Activated CD4-positive, alpha-beta T cell treated with anti-CD3 and anti-CD28 coated beads, Interleukin-2, amount 10 ng/mL, durations not matched to agents 24 days and 14 days (primary cell): ENCODE results near the gene SSU72. TPM values are rescaled to one million over a fixed set of nuclear protein-coding genes. Genes with fewer than 3 reads are reported as not detected.
"Not testable (repeated sequence)": the region's sequence is repeated elsewhere in the genome, so short reads cannot be mapped to it uniquely, and the experiment has no call there.

Experiments
- DNase-seq: peaks from one replicate; pipeline ENCODE4 v3.0.0; 2022
- H3K27ac Mint-ChIP-seq: one replicate; pipeline ENCODE4 v1.8.0; 2022; ENCODE audit warnings: mild to moderate bottlenecking, mixed read lengths
- H3K27me3 Mint-ChIP-seq: one replicate; pipeline ENCODE4 v1.8.0; 2022; ENCODE audit warnings: mixed read lengths
- H3K36me3 Mint-ChIP-seq: one replicate; pipeline ENCODE4 v1.8.0; 2022; ENCODE audit warnings: low read depth, mild to moderate bottlenecking, mixed read lengths
- H3K4me1 Mint-ChIP-seq: one replicate; pipeline ENCODE4 v1.8.0; 2021; ENCODE audit warnings: mixed read lengths
- H3K4me3 Mint-ChIP-seq: one replicate; pipeline ENCODE4 v1.8.0; 2022; ENCODE audit warnings: mild to moderate bottlenecking, moderate library complexity, mixed read lengths
- H3K9me3 Mint-ChIP-seq: one replicate; pipeline ENCODE4 v1.8.0; 2021; ENCODE audit warnings: mixed read lengths
- intact Hi-C: fragments of 100-400 bp; cut with micrococcal nuclease; formaldehyde crosslinking; loops from one replicate; pipeline ENCODE4 v1.15.1; 2023
- total RNA-seq: library from RNA; stranded (reverse); gene quantifications from 2 replicates; pipeline ENCODE4 v1.2.3, GENCODE V29; 2022

SSU72 gene
- total RNA-seq, 1 donor from 2014 or later = 134 TPM

DNA sequence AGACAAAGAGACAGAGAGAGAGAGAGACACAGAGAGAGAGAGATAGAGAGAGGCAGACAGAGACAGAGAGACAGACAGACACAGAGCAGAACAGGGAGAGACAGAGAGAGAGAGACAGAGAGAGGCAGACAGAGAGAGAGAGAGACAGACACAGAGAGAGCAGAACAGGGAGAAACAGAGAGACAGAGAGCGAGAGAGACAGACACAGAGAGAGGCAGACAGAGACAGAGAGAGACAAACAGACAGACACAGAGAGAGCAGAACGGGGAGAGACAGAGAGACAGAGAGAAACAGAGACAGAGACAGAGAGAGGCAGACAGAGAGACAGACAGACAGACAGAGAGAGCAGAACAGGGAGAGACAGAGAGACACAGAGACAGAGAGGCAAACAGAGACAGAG is 20.7 kb upstream of the SSU72 start:
- DNase-seq, H3K4me1 Mint-ChIP-seq, H3K27ac Mint-ChIP-seq, H3K27me3 Mint-ChIP-seq, H3K4me3 Mint-ChIP-seq, H3K9me3 Mint-ChIP-seq, H3K36me3 Mint-ChIP-seq, intact Hi-C loops: not testable (repeated sequence)

DNA sequence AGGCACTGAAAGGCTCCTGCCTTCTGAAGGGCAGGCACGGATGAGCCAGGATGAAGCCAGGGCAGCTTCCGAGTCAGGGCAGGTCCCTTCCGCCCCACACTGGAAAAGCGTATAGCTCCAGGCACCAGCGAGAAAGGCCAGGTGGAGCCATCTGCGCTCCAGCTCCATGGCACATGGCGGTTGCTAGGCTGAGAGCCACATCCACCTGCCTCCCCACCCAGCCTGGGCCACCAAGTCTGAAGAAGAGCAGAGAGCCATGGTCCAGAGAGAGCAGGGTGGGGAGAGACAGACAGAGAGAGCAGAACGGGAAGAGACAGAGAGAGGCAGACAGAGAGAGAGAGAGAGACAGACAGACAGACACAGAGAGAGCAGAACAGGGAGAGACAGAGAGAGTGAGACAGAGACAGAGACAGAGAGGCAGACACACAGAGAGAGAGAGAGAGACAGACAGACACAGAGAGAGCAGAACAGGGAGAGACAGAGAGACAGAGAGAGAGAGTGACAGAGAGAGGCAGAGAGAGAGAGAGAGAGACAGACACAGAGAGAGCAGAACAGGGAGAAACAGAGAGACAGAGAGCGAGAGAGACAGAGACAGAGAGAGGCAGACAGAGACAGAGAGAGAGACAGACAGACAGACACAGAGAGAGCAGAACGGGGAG is 20.1 kb upstream of the SSU72 start:
- DNase-seq = peak; percentile 56
- Mint-ChIP-seq H3K4me3 (no peak overlapping the region), H3K4me1 (peaks cover 7% of the 10 kb centered on the region), H3K9me3 (no peaks in the 10 kb centered on the region), H3K36me3 (no peaks in the 10 kb centered on the region), H3K27me3 (peaks cover 9% of the 10 kb centered on the region), H3K27ac (no peak overlapping the region)
- intact Hi-C loops = no loop called here

DNA sequence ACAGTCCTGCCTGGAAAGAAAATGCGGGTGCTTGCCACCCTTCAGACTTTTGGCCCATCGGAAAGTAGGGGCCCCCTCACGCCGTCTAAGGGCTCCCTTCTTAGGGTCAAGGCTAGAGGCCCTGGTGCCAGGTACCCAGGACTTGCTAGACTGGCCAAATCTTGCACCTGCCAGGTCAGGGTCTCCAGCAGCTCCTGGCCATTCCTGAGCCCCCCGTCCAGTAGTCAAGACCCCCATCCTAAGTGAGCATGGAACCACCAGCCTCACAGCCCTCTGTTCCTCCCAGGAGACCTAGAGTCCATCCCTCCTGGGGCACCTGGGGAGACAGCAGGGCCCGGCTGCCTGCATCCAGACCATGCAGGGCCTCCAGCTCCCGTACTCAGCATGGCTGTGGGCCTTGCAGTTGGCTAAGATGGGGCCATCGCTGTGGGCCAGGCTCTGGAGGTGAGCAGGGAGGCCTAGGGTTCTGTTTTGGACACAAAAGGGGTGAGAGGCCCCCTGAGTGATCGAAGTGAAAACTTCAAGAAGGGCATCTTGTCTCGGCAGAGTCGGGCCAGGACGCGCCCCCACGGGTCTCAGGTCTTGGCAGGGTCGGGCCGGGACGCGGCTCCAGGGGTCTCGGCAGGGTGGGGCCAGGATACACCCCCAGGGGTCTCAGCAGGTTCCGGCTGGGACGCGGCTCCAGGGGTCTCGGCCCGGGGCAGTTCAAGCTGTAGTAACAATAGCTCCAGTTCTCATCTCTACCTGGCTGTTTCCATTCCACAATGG is 19.4 kb upstream of the SSU72 start:
- H3K36me3 Mint-ChIP-seq = no peaks in the 10 kb centered on the region
- H3K9me3 Mint-ChIP-seq = no peaks in the 10 kb centered on the region
- no peak for DNase-seq
- H3K4me1 Mint-ChIP-seq = peaks cover 7% of the 10 kb centered on the region
- H3K27ac Mint-ChIP-seq = no peak overlapping the region
- H3K4me3 Mint-ChIP-seq = no peak overlapping the region
- peaks cover 8% of the 10 kb centered on the region for H3K27me3 Mint-ChIP-seq
- intact Hi-C loops = no loop called here

DNA sequence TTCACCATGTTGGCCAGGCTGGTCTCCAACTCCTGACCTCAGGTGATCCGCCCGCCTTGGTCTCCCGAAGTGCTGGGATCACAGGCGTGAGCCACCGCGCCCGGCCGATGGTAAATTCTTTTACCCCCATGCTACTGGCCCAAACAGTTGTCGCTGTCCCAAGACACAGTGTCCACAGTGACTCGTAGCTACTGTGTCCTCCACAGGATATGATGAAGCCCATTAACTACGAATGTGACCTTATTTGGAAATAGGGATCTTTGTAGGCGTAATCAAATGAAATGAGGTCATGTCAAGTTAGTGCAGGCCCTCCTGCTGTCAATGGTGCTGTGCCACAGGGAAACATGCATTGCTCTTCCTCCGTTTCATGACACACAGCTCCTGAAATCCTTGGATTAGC is 16.8 kb upstream of the SSU72 start:
- Mint-ChIP-seq H3K36me3 (no peaks in the 10 kb centered on the region), H3K4me3 (no peak overlapping the region)
- intact Hi-C loops = no loop called here

DNA sequence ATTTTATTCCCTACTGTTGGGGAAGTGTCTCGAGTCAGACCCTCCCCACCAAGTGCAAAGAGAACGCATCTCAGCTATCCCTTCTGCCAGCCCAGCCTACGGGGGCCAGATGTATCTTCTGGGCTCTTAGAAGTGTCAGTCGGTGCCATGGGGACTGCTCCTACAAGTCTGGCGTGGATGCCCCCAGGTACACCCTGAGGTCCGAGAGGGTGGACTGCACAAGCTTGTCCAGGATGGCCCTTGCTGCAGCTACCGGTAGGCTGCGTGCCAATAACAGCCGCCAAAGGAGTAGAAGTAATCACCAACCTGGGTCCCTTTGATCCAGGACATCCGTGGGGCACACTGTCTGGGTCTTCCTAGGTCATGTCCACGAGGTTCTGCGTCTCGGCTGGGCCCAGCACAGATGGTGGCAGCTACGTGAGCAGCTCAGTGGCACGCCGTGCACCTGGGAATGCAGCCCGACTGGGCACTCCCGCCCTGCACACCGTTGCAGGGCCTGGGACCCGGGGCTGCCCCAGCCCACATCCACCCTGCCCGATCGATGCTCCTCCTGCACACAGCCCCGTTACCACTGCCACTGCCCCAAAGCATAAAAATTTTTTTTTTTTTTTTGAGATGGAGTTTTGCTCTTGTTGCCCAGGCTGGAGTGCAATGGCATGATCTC is 8.8 kb upstream of the SSU72 start:
- Mint-ChIP-seq H3K9me3 (no peaks in the 10 kb centered on the region), H3K27ac (no peak overlapping the region), H3K36me3 (no peaks in the 10 kb centered on the region), H3K27me3 (peaks cover 13% of the 10 kb centered on the region), H3K4me3 (no peak overlapping the region), H3K4me1 (peaks cover 3% of the 10 kb centered on the region)
- intact Hi-C loops = no loop called here
- DNase-seq = peak; percentile 54

More for the DNA sequence above, 16.8 kb upstream of the SSU72 start:
- Mint-ChIP-seq H3K27ac (no peak overlapping the region), H3K9me3 (no peaks in the 10 kb centered on the region), H3K4me1 (no peaks in the 10 kb centered on the region), H3K27me3 (no peaks in the 10 kb centered on the region)
- no peak for DNase-seq

DNA sequence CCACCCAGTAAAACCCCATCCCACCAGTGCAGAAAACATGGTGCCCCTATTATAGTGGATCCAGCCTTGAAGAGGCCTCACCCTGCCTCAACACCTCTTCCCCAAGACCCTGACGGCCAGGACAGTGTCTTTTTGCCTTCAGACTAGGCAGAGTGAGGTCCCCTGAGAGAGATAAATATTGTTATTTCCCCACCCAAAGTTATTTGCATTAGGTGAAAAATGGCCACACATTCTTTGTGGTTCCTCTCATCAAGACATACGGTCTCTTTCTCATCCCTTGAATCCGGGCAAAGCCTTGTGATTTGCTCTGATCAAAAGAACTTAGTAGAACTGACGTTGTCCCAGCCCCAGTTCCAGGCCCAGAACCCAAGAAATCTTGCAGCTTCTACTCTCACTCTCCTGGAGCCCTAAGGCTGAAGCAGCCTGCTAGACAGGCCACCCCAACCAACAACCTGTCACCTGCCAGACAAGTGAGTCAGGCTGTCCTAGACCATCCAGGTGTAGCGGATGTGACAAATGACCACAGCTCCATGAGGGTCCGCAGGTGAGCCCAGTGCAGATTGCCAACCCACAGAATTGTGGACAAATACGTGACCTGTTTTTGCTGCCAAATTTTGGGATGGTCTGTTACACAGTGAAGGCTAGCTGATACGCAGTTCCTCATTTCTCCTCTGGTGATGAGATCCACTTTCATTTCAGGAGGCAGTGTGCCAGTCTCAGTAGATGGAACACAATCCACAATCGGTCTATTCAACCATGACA is 8.1 kb upstream of the SSU72 start:
- intact Hi-C loops = no loop called here
- Mint-ChIP-seq H3K27ac (no peak overlapping the region), H3K4me3 (no peak overlapping the region), H3K9me3 (no peaks in the 10 kb centered on the region), H3K4me1 (peaks cover 3% of the 10 kb centered on the region), H3K36me3 (no peaks in the 10 kb centered on the region), H3K27me3 (peaks cover 13% of the 10 kb centered on the region)
- no peak for DNase-seq

DNA sequence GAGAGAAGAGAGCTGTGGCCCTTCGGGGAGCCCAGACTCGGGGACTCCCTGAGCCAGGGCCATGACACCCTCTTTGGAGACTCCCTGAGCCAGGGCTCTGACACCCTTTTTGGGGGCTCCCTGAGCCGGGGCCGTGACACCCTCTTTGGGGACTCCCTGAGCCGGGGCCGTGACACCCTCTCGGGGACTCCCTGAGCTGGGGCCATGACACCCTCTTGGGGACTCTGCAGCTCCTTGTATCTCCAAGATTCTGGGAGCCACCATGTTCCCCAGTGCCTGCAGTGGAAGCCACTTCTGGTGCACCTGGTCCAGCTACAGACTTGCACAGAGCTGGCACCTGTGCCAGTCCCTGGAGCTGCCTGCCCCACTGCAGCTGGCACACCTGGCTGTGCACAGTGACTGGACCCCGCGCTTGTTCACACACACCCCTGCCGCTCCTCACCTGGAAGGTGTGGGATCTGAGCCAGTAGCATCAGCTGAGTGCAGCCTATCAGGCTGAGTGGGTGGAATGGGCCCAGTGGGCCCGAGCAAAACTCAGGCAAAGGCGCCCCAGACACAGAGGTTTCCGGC is 3.8 kb upstream of the SSU72 start:
- peaks cover 4% of the 10 kb centered on the region for H3K36me3 Mint-ChIP-seq

DNA sequence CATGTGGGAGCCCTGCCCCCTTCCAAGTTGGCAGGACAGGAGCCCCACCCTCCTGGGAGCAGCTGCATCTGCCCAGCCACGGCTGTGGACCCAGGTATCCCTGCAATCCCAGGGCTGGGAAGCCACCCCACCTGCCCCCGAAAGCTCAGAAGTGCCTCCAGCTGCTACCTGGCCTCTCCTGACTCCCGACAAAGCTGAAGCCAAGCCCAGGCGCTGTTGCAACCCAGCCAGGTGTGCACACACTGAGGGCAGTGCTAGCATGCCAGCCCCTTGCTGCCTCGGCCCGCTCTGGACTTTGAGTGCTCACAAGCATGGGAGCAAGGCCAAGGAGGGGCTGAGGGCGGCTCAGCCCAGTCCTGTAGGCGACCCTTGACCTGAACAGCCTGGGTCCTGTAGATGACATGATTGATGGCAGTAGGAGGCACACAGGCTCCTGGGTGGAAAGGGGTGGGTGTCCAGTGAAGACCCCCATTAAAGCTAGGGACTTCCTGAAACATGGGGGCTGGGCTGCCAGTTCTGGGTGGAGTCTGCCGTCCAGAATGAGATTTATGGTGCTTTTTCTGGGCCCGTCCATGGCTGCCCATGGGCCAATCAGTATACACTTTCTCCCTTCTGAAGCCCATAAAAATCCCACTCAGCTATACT is 2.8 kb upstream of the SSU72 start:
- intact Hi-C loops = no loop called here
- Mint-ChIP-seq H3K36me3 (peaks cover 9% of the 10 kb centered on the region), H3K27ac (no peak overlapping the region), H3K4me3 (no peak overlapping the region), H3K27me3 (peaks cover 15% of the 10 kb centered on the region), H3K4me1 (peaks cover 14% of the 10 kb centered on the region), H3K9me3 (no peaks in the 10 kb centered on the region)
- DNase-seq = no peak

More for the DNA sequence above, 3.8 kb upstream of the SSU72 start:
- Mint-ChIP-seq H3K27me3 (peaks cover 15% of the 10 kb centered on the region), H3K27ac (no peak overlapping the region), H3K9me3 (no peaks in the 10 kb centered on the region), H3K4me1 (peaks cover 10% of the 10 kb centered on the region), H3K4me3 (no peak overlapping the region)
- intact Hi-C loops = no loop called here
- DNase-seq = no peak

DNA sequence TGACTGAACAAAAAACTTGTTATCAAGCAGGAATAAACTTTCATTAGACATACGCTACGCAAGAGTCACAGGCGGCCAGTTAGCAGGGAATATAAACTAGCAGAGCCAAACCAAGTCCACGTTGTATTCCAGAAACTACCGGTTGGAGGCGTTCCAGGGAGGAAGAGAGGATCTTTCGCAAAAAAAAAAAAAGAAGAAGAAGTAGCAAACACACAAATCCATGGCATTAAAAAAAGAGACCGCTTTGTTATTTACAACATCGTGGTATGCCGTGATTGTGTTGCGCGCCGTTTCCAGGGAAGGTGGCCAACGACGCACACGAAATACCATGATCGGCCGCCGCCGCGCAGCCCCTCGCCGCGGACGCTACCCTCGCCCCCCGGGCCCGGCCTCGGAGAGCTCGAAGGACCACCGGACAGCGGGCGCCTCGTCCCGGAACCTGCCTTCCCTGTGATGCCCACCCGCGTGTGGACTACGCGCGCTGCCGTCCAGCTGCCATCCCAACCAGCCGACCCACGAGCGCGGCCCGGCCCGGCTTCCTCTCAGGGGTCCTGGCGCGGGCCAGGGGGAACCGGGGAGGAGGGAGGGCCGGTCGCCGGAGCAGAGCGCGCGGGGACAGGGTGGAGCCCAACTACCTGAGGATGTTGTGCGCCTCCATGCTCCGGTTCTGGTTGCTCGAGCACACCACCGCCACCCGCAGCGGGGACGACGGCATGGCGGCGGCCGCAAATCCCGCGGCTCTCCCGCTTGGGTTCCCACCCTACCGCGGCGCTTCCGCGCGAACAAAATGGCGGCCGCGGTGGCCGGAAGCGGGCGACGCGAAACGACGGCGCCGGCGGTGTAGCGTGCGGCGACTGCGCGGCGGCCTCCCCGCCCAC is 581 bp downstream of the SSU72 start:
- Mint-ChIP-seq H3K4me1 (peaks cover 30% of the 10 kb centered on the region), H3K4me3 (peak overlapping the region; percentile 95), H3K36me3 (peaks cover 19% of the 10 kb centered on the region), H3K9me3 (no peaks in the 10 kb centered on the region), H3K27ac (peak overlapping the region; percentile 99), H3K27me3 (peaks cover 2% of the 10 kb centered on the region)
- intact Hi-C loops = loop anchor here (1.0 kb wide), 2 partner anchors 41 to 103 kb away; partner anchors contain the start of genes ATAD3B and MIB2
- DNase-seq = peak; percentile 94

DNA sequence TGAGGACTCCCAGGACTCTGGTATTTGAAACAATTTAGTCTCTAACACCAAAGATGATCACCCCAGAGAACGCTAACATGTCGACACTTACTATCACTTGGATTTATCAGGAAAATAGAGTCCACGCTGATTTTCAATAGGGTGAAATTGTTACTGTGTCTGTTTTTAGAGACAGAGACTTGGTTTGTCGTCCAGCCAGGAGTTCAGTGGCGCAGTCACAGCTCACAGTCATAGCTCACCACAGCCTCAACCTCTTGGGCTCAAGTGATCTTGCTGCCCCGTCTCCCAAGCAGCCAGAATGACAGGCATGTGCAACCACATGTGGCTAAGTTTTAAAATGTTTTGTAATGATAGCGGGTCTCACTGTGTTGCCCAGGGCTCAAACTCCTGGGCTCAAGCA is 5.3 kb downstream of the SSU72 start:
- no peak for DNase-seq
- intact Hi-C loops = no loop called here
- peaks cover 2% of the 10 kb centered on the region for H3K27me3 Mint-ChIP-seq
- H3K4me1 Mint-ChIP-seq = peaks cover 27% of the 10 kb centered on the region
- no peaks in the 10 kb centered on the region for H3K9me3 Mint-ChIP-seq
- no peak overlapping the region for H3K4me3 Mint-ChIP-seq
- peaks cover 44% of the 10 kb centered on the region for H3K36me3 Mint-ChIP-seq
- no peak overlapping the region for H3K27ac Mint-ChIP-seq

DNA sequence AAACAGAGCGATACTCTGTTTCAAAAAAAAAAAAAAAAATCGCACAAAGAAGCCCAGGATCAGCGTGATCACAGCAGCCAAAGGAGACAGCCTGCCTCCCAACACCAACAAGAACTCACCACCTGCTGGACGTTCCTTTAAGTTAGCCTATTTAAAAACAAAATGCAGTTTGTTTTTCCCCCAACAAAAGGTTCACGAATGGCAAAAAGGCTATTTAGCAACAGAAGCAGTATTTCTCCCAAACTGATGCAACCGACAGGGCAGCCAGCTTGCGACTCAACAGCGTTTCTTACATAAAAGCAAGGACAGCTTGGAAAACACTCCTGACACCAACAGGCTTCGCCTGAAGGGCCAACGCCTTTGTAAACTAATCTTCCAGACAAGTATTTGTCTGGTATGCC is 6.8 kb downstream of the SSU72 start:
- intact Hi-C loops = no loop called here
- peaks cover 45% of the 10 kb centered on the region for H3K36me3 Mint-ChIP-seq
- H3K4me3 Mint-ChIP-seq = no peak overlapping the region

DNA sequence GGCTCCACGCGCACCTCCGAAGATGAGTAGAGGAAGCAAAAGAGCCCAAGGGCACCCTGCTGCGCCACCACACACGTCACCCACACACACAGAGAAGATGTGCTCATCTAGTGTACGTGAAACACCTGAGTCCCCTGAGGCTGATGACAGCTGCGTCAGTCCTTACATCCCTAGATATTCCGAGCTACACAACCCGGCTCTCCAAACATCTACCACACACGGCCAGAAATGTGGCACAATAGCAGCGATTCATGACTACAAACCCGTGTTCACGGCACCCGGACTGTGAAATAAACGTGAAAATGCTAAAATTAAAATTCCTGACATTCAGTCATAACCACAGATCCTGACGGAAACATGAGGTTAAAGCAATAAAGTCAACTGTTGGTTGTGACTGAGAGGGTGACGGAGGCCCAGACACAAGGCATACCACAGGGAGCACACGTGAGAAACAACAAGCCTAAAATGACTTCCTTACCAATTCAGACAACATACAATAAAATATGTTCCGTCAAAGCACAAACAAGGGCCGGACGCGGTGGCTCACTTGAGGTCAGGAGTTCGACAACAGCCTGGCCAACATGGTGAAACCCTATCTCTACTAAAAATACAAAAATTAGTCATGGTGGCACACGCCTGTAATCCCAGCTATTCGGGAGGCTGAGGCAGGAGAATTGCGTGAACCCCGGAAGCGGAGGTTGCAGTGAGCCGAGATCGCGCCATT is 7.3 kb downstream of the SSU72 start:
- Mint-ChIP-seq H3K27me3 (no peaks in the 10 kb centered on the region), H3K4me1 (peaks cover 23% of the 10 kb centered on the region), H3K27ac (no peak overlapping the region), H3K9me3 (no peaks in the 10 kb centered on the region), H3K36me3 (peaks cover 45% of the 10 kb centered on the region), H3K4me3 (no peak overlapping the region)
- no peak for DNase-seq
- intact Hi-C loops = no loop called here

More for the DNA sequence above, 6.8 kb downstream of the SSU72 start:
- Mint-ChIP-seq H3K27ac (no peak overlapping the region), H3K4me1 (peaks cover 25% of the 10 kb centered on the region), H3K27me3 (no peaks in the 10 kb centered on the region), H3K9me3 (no peaks in the 10 kb centered on the region)
- DNase-seq = no peak
